IMR-90 (cell line): ENCODE data around the gene CPOX. TPM values are rescaled to one million over a fixed set of nuclear protein-coding genes. Genes with fewer than 3 reads are reported as not detected.

Experiments used
- ATAC-seq: fragments of 200-7000 bp; cut with Tn5 transposase; 2 replicates; pipeline ENCODE4 v1.9.1; 2020; ENCODE audit warnings: low read depth, mild to moderate bottlenecking, moderate library complexity
- BruUV-seq: library from RNA; stranded (reverse); fragments of 400-500 nt; replicated peaks from 2 replicates; lab custom pipeline; 2021; lab: Mats Ljungman, UMichigan
- CTCF ChIA-PET: fragments of 300-600 bp; formaldehyde crosslinking; extraction: SDS; loops from one replicate; lab custom pipeline; 2021; ENCODE audit warnings: antibody characterized with exemption; lab: Yijun Ruan, JAX
- POLR2A ChIA-PET: fragments of 300-600 bp; sonication (Branson Sonifier 250); formaldehyde crosslinking; loops from one replicate; lab custom pipeline; 2022; ENCODE audit warnings: antibody characterized with exemption; ENCODE audit not compliant: unreplicated experiment; lab: Charles Lee
- DNase-seq: peaks from one replicate; pipeline ENCODE4 v3.0.0; 2013
- H2AFZ ChIP-seq: replicated peaks from 2 replicates; pipeline ENCODE3; 2013; ENCODE audit warnings: low read length, mild to moderate bottlenecking; ENCODE audit not compliant: poor library complexity
- H2AK5ac ChIP-seq: 2 replicates; pipeline ENCODE4 v1.6.1; 2013; ENCODE audit warnings: low read depth, low read length, inconsistent platforms
- H2AK9ac ChIP-seq: replicated peaks from 2 replicates; pipeline ENCODE3; 2013; ENCODE audit warnings: mild to moderate bottlenecking, low read depth, low read length, moderate library complexity; ENCODE audit not compliant: poor library complexity
- H2BK120ac ChIP-seq: 2 replicates; pipeline ENCODE4 v1.6.1; 2013; ENCODE audit warnings: low read depth, low read length, inconsistent platforms
- H2BK15ac ChIP-seq: 3 replicates; pipeline ENCODE4 v1.6.1; 2013; ENCODE audit warnings: low read depth, low read length, inconsistent platforms
- H2BK20ac ChIP-seq: 2 replicates; pipeline ENCODE4 v1.6.1; 2013; ENCODE audit warnings: low read depth, mild to moderate bottlenecking, inconsistent platforms, low read length, moderate library complexity
- H2BK5ac ChIP-seq: 2 replicates; pipeline ENCODE4 v1.6.1; 2013; ENCODE audit warnings: mild to moderate bottlenecking, low read depth, low read length, inconsistent platforms; ENCODE audit not compliant: poor library complexity, severe bottlenecking
- H3K14ac ChIP-seq: replicated peaks from 2 replicates; pipeline ENCODE4 v1.6.1; 2013; ENCODE audit warnings: low read depth, low read length, inconsistent platforms
- H3K18ac ChIP-seq: 2 replicates; pipeline ENCODE4 v1.6.1; 2013; ENCODE audit warnings: low read depth, low read length, control low read depth
- H3K23ac ChIP-seq: 2 replicates; pipeline ENCODE4 v1.6.1; 2013; ENCODE audit warnings: low read depth, low read length, inconsistent platforms
- H3K27ac ChIP-seq: 2 replicates; pipeline ENCODE4 v1.5.1; 2013; ENCODE audit warnings: mild to moderate bottlenecking, control low read depth, low read length; ENCODE audit not compliant: insufficient read depth
- H3K27me3 ChIP-seq: 2 replicates; pipeline ENCODE4 v1.6.1; 2013; ENCODE audit warnings: low read length; ENCODE audit not compliant: control insufficient read depth, insufficient read depth
- H3K36me3 ChIP-seq: 2 replicates; pipeline ENCODE4 v1.6.1; 2013; ENCODE audit warnings: low read length, mixed read lengths; ENCODE audit not compliant: control insufficient read depth, insufficient read depth
- H3K4ac ChIP-seq: 2 replicates; pipeline ENCODE4 v1.6.1; 2013; ENCODE audit warnings: low read depth, low read length, inconsistent platforms
- H3K4me1 ChIP-seq: 2 replicates; pipeline ENCODE4 v1.6.1; 2013; ENCODE audit warnings: low read length, mixed read lengths; ENCODE audit not compliant: control insufficient read depth, insufficient read depth
- H3K4me2 ChIP-seq: 2 replicates; pipeline ENCODE4 v1.6.1; 2013; ENCODE audit warnings: low read depth, mild to moderate bottlenecking, control low read depth, low read length, moderate library complexity
- H3K4me3 ChIP-seq: 2 replicates; pipeline ENCODE4 v1.5.1; 2013; ENCODE audit warnings: low read depth, mild to moderate bottlenecking, control low read depth, low read length, moderate library complexity; ENCODE audit not compliant: insufficient read depth
- H3K56ac ChIP-seq: 2 replicates; pipeline ENCODE4 v1.6.1; 2013; ENCODE audit warnings: low read length, inconsistent platforms; ENCODE audit not compliant: insufficient read depth; ENCODE audit errors: extremely low read depth
- H3K79me1 ChIP-seq, 2 experiments: 2 replicates each; pipeline ENCODE4 v1.6.1; 2013; ENCODE audit warnings: low read length in 2 of 2, inconsistent platforms in 1 of 2, low read depth in 1 of 2
- H3K9ac ChIP-seq: 2 replicates; pipeline ENCODE4 v1.6.1; 2013; ENCODE audit warnings: low read depth, low read length, control low read depth
- H3K9me1 ChIP-seq: 2 replicates; pipeline ENCODE4 v1.6.1; 2013; ENCODE audit warnings: low read length, inconsistent platforms; ENCODE audit not compliant: insufficient read depth
- H3K9me3 ChIP-seq: 2 replicates; pipeline ENCODE4 v1.6.1; 2013; ENCODE audit warnings: low read length; ENCODE audit not compliant: control insufficient read depth, insufficient read depth
- H4K20me1 ChIP-seq: 2 replicates; pipeline ENCODE4 v1.6.1; 2013; ENCODE audit warnings: low read length, inconsistent platforms; ENCODE audit not compliant: insufficient read depth
- H4K5ac ChIP-seq: 2 replicates; pipeline ENCODE4 v1.6.1; 2013; ENCODE audit warnings: mild to moderate bottlenecking, low read depth, low read length, control low read depth
- H4K8ac ChIP-seq, 2 experiments: 2 replicates each; pipeline ENCODE4 v1.6.1; 2013; ENCODE audit warnings: low read depth in 2 of 2, low read length in 2 of 2, control low read depth in 1 of 2, inconsistent platforms in 1 of 2
- H4K91ac ChIP-seq: 2 replicates; pipeline ENCODE4 v1.6.1; 2013; ENCODE audit warnings: low read depth, low read length, inconsistent platforms; ENCODE audit not compliant: insufficient read depth
- BHLHE40 ChIP-seq: fragments of 150-350 bp; IDR thresholded peaks from 2 replicates; pipeline ENCODE4 v1.6.1; 2016; ENCODE audit warnings: mild to moderate bottlenecking, low read depth, low read length
- CEBPB ChIP-seq: IDR thresholded peaks from 2 replicates; pipeline ENCODE4 v1.6.1; 2012; ENCODE audit warnings: low read depth, low read length, improper control_type of control experiment
- CHD1 ChIP-seq: IDR thresholded peaks from 2 replicates; pipeline ENCODE4 v1.6.1; 2012; ENCODE audit warnings: low read depth, low read length, improper control_type of control experiment
- CTCF ChIP-seq: conservative IDR thresholded peaks from 2 replicates; pipeline ENCODE4 v1.5.1; 2012; ENCODE audit warnings: mild to moderate bottlenecking, low read depth, low read length, improper control_type of control experiment
- ELK1 ChIP-seq: fragments of 150-350 bp; IDR thresholded peaks from 2 replicates; pipeline ENCODE4 v1.6.1; 2016; ENCODE audit warnings: low read depth, mild to moderate bottlenecking, low read length, moderate library complexity, borderline replicate concordance
- FOS ChIP-seq: fragments of 150-350 bp; IDR thresholded peaks from 2 replicates; pipeline ENCODE4 v1.6.1; 2016; ENCODE audit warnings: low read depth, low read length
- MAFK ChIP-seq: IDR thresholded peaks from 2 replicates; pipeline ENCODE4 v1.6.1; 2012; ENCODE audit warnings: low read depth, low read length, improper control_type of control experiment
- MAZ ChIP-seq: IDR thresholded peaks from 2 replicates; pipeline ENCODE4 v1.6.1; 2012; ENCODE audit warnings: low read depth, mild to moderate bottlenecking, low read length, improper control_type of control experiment, moderate library complexity, borderline replicate concordance
- MXI1 ChIP-seq: IDR thresholded peaks from 2 replicates; pipeline ENCODE4 v1.6.1; 2012; ENCODE audit warnings: low read depth, mild to moderate bottlenecking, low read length, moderate library complexity, borderline replicate concordance
- NFE2L2 ChIP-seq: fragments of 150-350 bp; IDR thresholded peaks from 2 replicates; pipeline ENCODE4 v1.6.1; 2016; ENCODE audit warnings: low read depth, mild to moderate bottlenecking, low read length
- POLR2A ChIP-seq: IDR thresholded peaks from 2 replicates; pipeline ENCODE4 v1.6.1; 2012; ENCODE audit warnings: mild to moderate bottlenecking, low read depth, low read length
- RAD21 ChIP-seq: IDR thresholded peaks from 2 replicates; pipeline ENCODE4 v1.6.1; 2012; ENCODE audit warnings: low read length, improper control_type of control experiment
- RCOR1 ChIP-seq: IDR thresholded peaks from 2 replicates; pipeline ENCODE4 v1.6.1; 2012; ENCODE audit warnings: mild to moderate bottlenecking, low read length, improper control_type of control experiment; ENCODE audit not compliant: insufficient replicate concordance
- RFX5 ChIP-seq: IDR thresholded peaks from 2 replicates; pipeline ENCODE4 v1.8.0; 2012; ENCODE audit warnings: low read depth, mild to moderate bottlenecking, low read length, moderate library complexity
- SMC3 ChIP-seq: fragments of 150-350 bp; IDR thresholded peaks from 2 replicates; pipeline ENCODE4 v1.6.1; 2016; ENCODE audit warnings: low read depth, mild to moderate bottlenecking, antibody characterized with exemption, low read length, moderate library complexity
- USF2 ChIP-seq: fragments of 150-350 bp; IDR thresholded peaks from 2 replicates; pipeline ENCODE4 v1.6.1; 2017; ENCODE audit warnings: mild to moderate bottlenecking, antibody characterized with exemption, low read length, low read depth
- WGBS, 2 experiments: methylation state at CpG; one replicate each; pipeline versions ENCODE4 v1.1.5 to v1.1.7; 2013; ENCODE audit warnings: missing lambda C conversion rate in 2 of 2; ENCODE audit not compliant: insufficient read length in 1 of 2; ENCODE audit errors: extremely low coverage in 2 of 2; 5-methylcytosine and 5-hydroxymethylcytosine counted together
- dilution Hi-C: fragments of 300-500 bp; cut with HindIII; formaldehyde crosslinking; loops from one replicate; pipeline ENCODE4 v1.14.3; 2018; ENCODE audit warnings: low sequenced_read_pairs; ENCODE audit not compliant: unreplicated experiment
- in situ Hi-C: fragments of 300-500 bp; cut with MboI; formaldehyde crosslinking; loops from 3 replicates; pipeline ENCODE4 v1.14.3; 2019; ENCODE audit warnings: low sequenced_read_pairs, inconsistent platforms, mixed read lengths
- intact Hi-C: fragments of 100-400 bp; cut with micrococcal nuclease; formaldehyde crosslinking; loops from 2 replicates; pipeline ENCODE4 v1.10.0; 2022
- polyA plus RNA-seq, 3 experiments: library from polyadenylated mRNA; depleted of rRNA; stranded (reverse); fragments of >200 nt; gene quantifications; 2 replicates each; pipeline ENCODE4 v1.2.3, GENCODE V29; 2012; ENCODE audit warnings: low replicate concordance in 1 of 3
- total RNA-seq: library from RNA; depleted of rRNA; stranded (reverse); fragments of >200 nt; gene quantifications from 2 replicates; pipeline ENCODE4 v1.2.3, GENCODE V29; 2012

CPOX gene
- total and polyA plus RNA-seq, 2 of the 4 experiments (the other 2 are of a cell fraction) = 14.5 to 19.4 TPM

GRCh38 chr3:98532275-98532637 lies 61.2 kb downstream of the CPOX start:
- H3K4me3 ChIP-seq = no peak overlapping the region
- in situ Hi-C loops = no loop called here
- H3K18ac ChIP-seq = no peak overlapping the region
- H4K91ac ChIP-seq = no peak overlapping the region
- no peak for ATAC-seq
- no peak overlapping the region for H3K14ac ChIP-seq
- 64% methylated on average over 5 of the region's 5 CpGs; no CpG with 5 or more reads in 1 of the 2 experiments for WGBS, 2 experiments
- H4K5ac ChIP-seq = no peak overlapping the region
- no peak overlapping the region for H3K56ac ChIP-seq
- H4K20me1 ChIP-seq = no peaks in the 10 kb centered on the region
- no peak overlapping the region for H4K8ac ChIP-seq
- no peak overlapping the region for H2BK120ac ChIP-seq
- no peaks in the 10 kb centered on the region for H3K9me3 ChIP-seq
- no peaks in the 10 kb centered on the region for H3K79me1 ChIP-seq
- no peak overlapping the region for H3K4ac ChIP-seq
- H2BK20ac ChIP-seq = no peak overlapping the region
- BruUV-seq = no TSS peak
- no peak overlapping the region for H2AFZ ChIP-seq
- H2BK15ac ChIP-seq = no peak overlapping the region
- ChIA-PET POLR2A (no interaction called here), CTCF (interaction anchor here (0.9 kb wide), 1 partner anchor 13 kb away, joined by 3 read pairs; no protein-coding TSS in a partner anchor)
- H3K9me1 ChIP-seq = no peaks in the 10 kb centered on the region
- H2BK5ac ChIP-seq = no peak overlapping the region
- H3K9ac ChIP-seq = no peak overlapping the region
- no peaks in the 10 kb centered on the region for H3K4me1 ChIP-seq
- H3K27me3 ChIP-seq = peaks cover 7% of the 10 kb centered on the region
- no peak for DNase-seq
- H3K4me2 ChIP-seq = no peak overlapping the region
- H3K23ac ChIP-seq = no peak overlapping the region
- no peak overlapping the region for H3K27ac ChIP-seq
- TF ChIP-seq MAZ = no peak
- no peak for TF ChIP-seq MAFK
- TF ChIP-seq CTCF = no peak
- TF ChIP-seq NFE2L2 = no peak
- TF ChIP-seq FOS = no peak
- no peak for TF ChIP-seq BHLHE40
- TF ChIP-seq CHD1 = no peak
- no peak for TF ChIP-seq ELK1
- no peak for TF ChIP-seq CEBPB
- TF ChIP-seq MXI1 = no peak
- TF ChIP-seq RCOR1 = no peak
- TF ChIP-seq RFX5 = no peak
- no peak for TF ChIP-seq USF2
- TF ChIP-seq SMC3 = no peak
- no peak for TF ChIP-seq POLR2A
- no peak for TF ChIP-seq RAD21
- H2AK5ac ChIP-seq = no peak overlapping the region
- no peaks in the 10 kb centered on the region for H3K36me3 ChIP-seq
- intact Hi-C loops = no loop called here
- H2AK9ac ChIP-seq = no peak overlapping the region
- dilution Hi-C loops = no loop called here
